HG03039 (cell line): ENCODE measurements around the gene ZP1.

ENCODE experiments used
- ATAC-seq: cut with Tn5 transposase; IDR thresholded peaks from one replicate; pipeline ENCODE4 v1.9.1; 2021; ENCODE audit warnings: mild to moderate bottlenecking, moderate library complexity; ENCODE audit not compliant: unreplicated experiment

The ZP1 gene

DNA sequence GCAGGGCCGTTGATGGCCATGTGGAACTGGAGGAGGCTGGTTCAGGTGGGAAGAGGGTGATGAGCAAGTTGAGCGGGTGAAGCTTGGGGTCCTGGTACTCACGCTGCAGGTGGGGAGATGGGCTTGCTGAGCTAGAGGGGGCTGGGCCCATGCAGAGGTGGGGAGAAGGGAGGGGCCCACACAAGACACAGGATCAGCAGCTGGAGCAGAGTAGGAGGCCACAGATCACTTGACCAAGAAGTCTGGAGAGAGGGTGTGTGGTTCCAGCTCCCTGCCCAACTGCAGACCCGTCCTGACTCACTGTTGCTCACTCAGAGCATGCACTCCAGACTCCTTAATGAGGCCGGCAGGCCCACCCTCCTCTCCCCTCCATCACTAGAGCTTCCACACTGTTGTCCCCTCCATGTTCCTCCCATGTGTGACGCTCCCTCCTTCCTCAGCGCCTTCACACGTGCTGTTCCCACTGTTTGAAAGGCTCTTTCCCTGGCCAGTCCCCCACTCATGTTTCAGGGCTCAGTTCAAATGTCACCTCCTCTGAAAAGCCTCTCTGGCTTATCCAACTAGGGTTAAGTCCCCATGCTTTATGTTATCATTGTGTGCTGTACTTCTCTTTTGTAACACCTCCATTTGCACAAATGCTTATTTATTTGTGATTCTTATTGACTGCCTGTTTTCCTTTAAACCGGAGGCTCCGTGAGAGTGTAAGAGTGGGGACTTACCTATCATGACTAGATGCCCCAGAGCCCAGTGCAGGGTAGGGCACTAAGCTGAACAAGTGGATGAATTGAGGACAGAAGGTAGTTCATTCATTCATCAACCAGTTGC, 23.1 kb upstream of the ZP1 start:
- no peak for ATAC-seq

DNA sequence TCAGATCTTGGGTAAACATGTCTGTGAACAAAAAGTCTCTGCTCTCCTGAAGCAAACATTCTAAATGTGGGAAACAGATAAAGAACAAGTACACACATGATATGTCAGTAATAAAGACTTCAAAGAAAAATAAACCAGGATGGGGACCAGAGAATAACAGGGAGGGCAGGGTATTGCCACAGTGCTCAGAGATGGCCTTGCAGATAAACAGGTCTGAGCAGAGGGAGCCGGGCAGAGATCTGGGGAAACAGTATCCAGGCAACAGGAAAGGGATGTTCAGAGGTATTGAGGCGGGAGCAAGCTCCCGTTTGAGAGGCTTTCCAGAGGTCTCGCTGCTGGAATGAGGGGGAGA, 22.5 kb upstream of the ZP1 start:
- ATAC-seq, result no peak

DNA sequence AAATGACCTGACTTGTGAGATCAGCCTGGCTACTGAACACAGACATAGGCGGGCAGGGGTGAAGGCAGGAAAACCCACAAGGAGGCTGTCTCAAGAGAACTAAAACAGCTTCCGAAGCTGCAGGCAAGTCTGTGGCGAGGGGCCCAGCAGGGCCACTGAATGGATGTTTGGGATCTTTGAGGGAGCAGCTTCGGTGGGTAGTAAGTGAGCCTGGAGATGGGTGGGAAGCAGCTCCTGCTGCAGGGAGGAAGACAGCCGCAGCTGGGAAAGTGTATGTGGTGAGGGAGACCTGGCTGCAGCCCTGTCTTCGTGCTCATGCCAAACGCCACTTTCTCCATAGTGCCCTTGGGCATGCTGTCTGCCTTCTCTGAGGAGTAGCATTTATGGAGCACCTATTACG, 22.0 kb upstream of the ZP1 start:
- no peak for ATAC-seq

DNA sequence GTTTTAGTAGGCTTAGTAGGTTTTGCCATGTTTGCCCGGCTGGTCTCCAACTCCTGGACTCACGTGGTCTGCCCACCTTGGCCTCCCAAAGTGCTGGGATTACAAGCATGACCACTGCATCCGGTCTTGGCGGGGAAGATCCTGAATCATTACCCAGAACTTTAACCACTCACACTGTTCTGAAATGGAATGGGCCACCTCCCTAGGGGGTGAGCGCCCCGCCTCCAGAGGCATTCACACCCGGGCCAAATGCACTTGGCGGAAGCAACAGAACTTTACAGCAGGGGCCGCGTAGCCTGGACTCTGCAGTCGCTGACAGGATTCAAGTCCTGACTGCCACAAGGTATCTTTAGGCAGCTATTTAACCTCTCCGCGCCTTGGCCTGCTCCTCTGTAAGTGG, 20.1 kb upstream of the ZP1 start:
- ATAC-seq, result no peak

DNA sequence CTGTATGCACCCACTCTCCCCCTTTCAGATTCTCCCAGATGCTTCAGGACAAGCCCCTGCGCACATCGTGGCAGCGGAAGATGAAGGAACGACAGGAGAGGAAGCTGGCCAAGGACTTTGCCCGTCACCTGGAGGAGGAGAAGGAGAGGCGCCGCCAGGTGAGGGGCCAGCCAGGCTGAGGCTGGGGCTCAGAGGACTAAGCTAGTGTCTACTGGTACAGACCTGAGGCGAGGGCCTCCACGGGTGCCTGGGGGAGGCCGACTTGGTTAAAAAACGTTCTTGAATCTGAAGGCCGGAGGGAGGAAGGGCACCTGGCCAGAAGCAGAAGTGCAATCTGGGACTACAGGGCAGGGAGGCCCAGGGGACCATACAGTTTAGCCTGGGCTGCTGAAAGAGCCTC, 19.4 kb upstream of the ZP1 start:
- no peak for ATAC-seq

DNA sequence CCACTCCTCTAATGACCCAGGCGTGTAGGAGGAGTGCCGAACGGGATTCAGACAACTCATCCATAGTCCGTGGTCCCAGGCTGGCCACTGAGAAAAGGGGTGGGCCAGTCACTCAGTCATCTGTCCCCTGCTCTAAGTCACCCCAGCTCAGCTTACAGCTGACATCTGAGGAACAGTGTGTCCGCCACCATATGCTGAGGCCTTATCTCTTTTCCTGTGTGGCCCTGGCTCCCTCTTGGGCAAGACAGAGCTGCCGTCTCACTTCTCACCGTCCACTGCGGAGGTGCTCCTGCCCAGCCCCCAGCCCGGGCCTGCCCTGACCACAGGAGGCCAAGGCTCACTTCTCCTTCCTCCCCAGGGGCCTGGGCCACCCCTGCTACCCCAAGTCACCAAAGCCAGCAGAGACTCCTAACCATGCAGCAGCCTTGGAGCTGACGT, 18.6 kb upstream of the ZP1 start:
- no peak for ATAC-seq

DNA sequence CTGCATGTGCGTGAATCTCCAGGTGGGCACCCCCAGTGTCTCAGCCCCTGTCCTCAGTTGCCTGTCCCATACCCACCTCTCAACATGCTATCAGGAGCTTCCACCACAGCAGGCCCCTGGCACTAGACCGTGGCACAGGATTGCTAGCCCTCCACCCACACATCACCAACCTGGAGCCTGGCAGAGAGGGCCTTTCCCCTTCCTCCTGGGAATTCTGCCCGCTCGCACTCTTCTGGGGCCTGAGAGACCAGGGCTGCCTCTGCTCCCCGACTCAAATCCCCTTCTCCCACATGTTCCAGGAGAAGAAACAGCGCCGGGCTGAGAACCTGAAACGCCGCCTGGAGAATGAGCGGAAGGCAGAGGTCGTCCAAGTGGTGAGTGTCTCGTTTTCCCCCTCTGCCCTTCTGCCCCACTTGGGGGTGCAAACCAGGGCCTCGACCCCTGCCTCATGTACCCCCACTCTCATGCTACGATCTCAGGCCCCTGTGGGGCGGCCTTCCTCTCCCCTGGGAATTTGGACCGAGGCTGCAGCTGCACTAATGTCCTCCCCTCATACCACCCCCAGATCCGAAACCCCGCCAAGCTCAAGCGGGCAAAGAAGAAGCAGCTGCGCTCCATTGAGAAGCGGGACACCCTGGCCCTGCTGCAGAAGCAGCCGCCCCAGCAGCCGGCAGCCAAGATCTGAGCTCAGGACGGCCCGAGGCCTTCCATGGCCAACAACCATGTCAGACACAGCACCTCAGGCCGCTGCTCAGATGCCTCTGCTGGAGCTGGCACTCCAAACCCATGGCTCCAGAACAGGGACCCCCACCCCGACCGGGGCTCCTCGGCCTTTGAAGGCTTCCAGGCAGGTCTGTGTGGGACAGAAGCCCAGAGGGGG, 17.5 kb upstream of the ZP1 start:
- no peak for ATAC-seq

DNA sequence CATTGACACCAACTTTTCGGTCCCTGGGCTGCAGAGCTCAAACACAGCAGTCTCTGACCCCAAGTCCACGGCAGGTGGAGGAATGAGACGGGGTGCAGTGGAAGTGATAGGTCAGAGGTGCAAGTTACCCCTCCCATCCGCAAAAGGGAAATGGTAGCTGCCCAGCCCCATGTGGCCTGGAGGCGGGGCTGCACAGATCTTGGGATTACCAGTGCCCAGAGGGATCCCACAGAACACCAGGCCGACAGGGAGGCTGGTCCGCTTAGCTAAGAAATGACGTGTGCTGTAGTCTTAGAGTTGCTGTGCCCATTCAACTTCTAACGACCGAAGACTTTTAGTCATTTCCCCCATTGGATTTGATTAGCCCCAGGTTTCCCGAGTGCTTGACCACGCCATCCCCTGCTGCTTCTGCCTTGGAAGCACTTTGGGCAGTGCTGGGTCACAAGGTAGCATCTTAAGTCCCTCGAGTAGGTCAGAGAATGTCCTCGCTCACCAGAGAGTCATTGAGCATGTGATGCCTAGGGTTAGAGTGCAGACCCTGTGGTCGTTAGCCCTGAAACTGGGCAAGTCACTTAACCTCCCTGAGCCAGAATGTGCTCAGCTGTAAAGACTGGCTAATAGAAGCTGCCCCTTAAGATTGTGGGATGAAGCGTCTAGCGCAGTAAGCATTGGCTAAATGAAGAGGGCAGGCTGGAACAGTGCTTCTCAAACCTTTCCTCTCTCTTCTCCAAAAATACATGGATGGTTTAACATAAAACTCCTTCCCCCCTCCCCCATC, 15.8 kb upstream of the ZP1 start:
- ATAC-seq, result no peak

DNA sequence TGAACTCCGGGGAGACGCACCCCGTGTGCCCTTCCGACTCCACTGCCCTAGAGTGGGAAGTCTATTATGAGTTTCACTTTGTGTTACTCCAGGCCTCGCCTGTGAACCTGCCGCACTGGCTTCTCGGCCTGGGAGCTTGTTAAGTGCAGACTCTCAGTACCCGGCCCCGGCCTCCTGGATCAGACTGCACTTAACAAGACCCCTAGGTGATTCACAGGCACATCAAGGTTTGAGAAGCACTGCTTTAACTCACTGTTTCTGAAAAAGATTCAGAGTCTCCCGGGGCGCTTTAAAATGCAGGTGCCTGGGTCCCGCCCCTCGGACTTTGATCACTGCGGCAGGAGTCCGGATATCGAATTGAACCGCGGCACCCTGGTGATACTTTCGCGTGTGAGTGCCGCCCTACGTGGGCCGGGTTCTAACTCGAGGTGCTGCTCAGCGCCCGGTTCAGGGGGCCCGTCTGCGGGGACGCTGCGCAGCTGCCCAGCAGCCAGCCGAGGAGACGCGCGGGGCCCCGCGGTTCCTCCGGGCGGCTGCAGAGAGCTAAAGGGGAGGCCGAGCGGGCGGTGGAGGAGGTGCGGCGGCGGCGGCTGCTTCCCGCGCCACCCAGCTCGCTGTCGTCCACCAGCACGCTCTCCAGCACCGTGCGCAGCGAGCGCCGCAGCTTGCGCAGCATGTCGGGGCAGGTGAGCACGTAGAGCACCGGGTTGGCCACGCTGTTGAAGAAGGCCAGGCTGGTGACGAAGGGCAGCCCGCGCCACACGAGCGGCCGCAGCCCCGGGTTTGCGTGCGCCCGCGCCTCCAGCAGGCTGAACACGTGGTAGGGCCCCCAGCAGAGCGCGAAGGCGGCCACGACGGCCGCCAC, 15.0 kb upstream of the ZP1 start:
- no peak for ATAC-seq

DNA sequence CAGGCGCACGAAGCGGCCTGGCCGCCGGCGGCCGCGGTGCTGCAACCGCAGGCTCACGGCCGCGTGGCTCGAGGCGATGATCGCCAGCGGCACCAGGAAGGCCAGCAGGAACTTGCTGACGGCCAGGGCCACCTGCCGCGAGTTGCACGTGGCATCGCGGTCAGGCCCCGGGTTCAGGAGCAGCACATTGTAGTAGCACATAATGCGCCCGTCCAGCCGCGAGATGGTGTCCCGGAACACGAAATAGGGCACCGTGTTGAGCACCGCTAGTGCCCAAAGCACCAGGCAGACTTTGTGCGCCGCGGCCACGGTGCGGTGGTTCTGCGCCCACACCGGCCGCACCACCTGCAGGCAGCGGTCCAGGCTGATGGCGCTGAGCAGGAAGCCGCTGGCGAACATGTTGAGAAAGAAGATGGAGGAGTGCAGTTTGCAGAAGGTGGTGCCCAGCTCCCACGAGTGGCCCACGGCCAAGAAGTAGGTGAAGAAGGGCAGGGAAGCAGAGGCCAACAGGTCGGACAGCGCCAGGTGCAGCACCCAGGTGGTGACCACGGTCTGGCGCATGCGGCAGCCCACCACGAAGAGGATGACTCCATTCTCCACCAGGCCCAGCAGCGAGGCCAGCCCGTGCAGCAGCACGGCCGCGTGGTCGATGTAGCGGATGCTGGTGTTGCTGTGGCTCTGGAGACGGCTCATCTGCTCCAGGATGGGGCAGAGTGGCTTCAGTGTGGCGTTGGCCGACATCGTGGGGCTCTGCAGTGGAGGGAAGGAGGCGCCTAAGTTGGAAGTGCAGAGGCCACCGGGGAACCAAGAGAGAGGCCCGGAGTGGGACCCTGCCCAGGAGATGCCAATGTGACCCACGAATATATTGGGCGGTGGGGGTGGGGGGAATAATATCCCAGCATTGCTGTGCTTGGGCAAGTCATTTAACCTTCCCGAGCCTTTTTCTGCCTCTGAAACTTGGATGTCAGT, 14.1 kb upstream of the ZP1 start:
- no peak for ATAC-seq

DNA sequence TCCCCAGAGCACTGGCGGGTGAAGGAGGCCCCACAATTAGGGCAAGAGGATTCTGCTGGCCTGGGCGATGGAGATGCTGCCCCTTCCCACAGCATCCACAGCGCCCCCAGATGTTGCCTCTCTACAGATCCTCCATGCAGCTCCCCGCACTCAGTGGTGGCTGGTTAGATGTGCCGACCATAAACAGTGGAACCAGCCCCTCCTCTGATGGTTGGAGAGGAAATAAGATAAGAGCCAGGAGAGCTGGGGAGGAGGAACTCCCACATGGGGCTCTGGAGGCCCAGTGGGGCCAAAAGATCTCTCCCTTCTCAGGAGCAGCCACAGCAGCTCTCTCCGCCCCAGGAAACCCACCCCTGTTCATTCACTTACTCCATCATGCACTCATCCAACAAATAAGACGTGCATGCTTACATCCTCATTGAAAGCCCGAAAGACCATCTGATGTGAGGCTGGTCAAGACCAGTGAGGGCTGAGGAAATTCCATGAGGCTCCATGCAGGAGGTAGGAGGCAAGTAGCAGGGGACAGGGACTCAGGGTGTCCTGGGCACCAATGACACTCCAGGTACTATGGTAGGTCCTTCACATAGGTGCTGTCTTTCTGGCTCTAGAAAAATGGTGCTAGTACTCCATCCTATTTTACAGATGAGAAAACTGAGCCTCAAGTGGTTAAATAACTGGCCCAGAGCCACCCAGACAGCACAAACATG, 13.0 kb upstream of the ZP1 start:
- ATAC-seq, result no peak

DNA sequence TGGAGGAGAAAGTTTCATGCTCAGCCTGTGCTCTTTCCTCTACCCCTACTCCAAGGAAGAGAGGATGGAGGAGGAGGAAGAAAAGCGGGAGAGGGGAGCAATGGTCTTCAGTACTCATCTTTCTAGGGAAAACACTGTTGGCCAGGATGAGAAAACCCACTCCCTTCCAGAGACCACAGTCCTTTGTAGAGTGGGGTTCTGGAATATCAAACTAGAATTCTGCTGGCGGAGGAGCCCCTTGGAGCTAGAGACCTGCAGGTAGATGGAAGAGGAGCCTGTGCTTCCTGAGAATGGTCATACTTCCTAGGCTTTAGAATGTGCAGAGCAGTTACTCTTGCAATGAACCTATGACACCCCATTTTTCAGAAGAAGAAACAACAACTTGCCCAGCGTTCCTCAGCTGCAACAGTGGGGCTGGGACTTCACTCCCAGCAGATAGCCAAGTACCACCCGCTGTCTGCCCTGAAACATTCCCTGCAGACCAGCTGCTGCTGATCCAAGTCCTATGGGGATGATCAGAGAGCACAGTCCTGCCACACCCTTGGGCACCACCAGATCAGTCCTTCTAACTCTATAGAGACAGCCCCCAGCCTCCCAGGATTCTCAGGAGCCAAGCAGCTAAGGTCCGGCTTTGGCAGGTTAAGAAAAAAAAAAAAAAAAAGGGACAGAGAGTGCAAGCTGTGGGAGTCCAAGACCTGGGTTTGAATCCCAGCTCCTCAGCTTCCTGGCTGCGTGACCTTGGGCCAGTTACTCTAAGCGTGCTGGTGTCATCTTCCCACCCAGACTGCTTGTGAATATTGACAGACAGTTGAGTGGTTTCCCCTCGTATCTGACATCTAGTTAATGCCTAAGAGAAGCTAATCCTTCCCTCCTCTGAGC, 12.3 kb upstream of the ZP1 start:
- no peak for ATAC-seq

DNA sequence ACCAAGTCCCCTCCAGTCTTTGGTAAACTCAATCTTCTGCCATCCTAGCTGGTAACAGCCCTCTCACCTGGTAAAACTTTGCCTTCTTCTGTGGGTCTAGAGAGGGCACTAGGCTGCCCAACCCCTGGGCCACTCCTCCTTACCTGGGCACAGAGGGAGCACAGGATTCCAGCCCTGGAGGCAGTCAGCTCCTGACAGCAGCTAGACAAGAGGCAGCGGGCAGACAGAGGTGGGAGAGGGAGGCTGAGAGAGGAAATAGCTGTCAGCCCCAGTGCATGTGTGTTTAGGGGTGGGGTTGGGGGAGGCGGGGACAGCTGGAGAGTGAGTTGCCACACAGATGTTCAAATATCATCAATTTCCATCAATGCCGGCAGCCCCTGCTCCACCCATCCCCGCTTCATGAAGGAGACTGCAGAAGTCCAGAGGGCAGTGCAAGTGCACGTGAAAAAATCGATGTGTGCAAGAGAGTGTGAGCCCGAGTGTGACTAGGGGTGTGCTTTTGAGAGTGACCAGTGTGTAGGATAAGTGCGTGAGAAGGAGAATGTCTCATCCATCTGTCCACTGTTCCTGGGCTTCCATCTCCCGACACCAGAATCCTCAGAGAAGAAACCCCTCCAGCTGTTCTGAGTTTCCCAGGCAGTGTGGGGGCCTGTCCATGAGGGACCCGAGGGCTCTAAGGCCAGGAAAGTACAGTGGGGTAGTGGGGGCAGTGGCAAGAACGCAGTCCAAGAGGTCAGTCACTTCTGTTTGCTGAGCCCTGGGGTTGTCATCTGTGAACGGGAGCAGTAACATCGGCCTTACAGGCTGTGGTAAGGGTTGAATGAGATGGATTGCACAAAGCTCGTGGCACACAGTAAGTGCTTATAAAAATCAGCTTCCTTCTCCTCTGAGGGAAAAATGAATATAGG, 11.4 kb upstream of the ZP1 start, which contains the start of gene PTGDR2:
Gene PTGDR2, minus strand, starts transcription at position 225 of the 908 bp plus-strand sequence. CDS start 2,228 bp downstream, outside the sequence.
- ATAC-seq, result no peak

DNA sequence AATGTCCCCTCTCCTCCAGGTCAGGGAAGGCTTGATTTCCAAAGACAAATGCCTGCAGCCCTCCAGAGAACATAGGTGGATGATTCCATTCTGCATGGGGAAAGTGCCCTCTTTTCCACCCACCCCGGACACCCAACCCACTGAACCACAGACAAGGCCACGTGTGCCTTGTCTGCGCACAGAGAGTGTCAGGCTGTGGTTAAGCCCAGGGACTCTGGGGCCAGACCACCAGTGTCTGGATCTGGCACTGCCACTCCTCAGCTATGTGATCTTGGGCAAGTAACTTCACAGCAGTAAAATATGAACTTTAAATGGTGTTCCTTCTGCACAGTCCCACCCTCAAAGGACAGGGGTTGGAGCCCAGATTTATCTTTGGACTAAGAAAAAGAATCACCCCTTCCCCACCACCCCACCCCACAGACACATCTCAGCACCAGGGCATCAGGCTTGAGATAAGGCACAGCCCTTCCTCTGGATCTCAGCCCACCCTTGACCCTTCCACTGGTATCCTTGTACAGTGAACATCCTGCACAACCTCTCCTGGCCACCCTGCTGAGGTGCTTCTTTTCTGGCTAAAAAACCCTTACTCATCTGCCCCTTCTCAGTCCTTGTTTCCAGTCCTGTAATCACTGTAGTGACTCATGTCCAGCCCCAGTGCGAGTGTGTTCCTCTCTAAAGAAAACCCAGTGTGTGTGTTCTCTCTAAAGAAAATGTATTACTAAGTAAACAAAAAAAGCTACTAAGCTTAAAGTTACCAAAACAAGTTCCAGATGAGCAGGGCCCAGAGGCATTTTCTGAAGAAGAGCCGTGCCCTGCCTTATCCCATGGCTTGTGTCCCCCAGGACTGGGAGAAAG, 9.7 kb upstream of the ZP1 start:
- no peak for ATAC-seq

DNA sequence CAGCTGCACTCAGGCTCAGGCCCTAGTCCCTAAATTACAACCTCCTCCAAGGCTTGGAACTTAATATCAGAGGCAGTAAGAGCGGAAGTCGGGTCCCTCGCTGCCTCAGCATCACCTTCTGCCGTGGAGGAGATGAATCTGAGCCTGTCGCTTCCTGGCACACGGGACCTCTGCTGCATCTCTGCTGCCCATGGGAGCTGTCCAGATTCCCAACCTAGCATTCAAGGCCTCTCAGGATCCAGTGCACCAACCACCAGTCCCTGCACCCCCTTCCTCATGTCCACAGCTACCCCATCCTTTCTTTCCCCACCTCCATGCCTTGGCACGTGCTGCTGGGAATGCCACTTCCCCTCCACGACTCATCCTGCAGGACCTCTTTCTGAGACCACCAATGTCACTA, 9.1 kb upstream of the ZP1 start:
- no peak for ATAC-seq
